Activated T-helper 2 cell treated with anti-CD3 and anti-CD28 coated beads, Interferon-gamma antibody, Interleukin-2, Interleukin-4, amounts not matched to agents 10 μg/mL and 5 μg/mL and 100 μg/mL, durations not matched to agents 14 hours and 24 hours and 36 hours (primary cell): ENCODE measurements around the gene EPB41L4B. TPM values are rescaled to one million over a fixed set of nuclear protein-coding genes. Genes with fewer than 3 reads are reported as not detected.
A peak's percentile ranks its signal among the peaks of the same experiment; 100 is the strongest.

Experiments used
- DNase-seq: peaks from one replicate; pipeline ENCODE4 v3.0.0; 2021; ENCODE audit warnings: low spot score
- H3K27ac Mint-ChIP-seq: one replicate; pipeline ENCODE4 v1.8.0; 2021; ENCODE audit warnings: mixed read lengths
- H3K27me3 Mint-ChIP-seq: one replicate; pipeline ENCODE4 v1.8.0; 2021; ENCODE audit warnings: low read depth, mixed read lengths
- H3K36me3 Mint-ChIP-seq: one replicate; pipeline ENCODE4 v1.8.0; 2021; ENCODE audit warnings: low read depth, mixed read lengths
- H3K4me1 Mint-ChIP-seq: one replicate; pipeline ENCODE4 v1.8.0; 2021; ENCODE audit warnings: low read depth, mixed read lengths
- H3K4me3 Mint-ChIP-seq: one replicate; pipeline ENCODE4 v1.8.0; 2021; ENCODE audit warnings: low read depth, mild to moderate bottlenecking, moderate library complexity, mixed read lengths
- H3K9me3 Mint-ChIP-seq: one replicate; pipeline ENCODE4 v1.8.0; 2021; ENCODE audit warnings: mixed read lengths
- intact Hi-C: fragments of 100-400 bp; cut with micrococcal nuclease; formaldehyde crosslinking; loops from one replicate; pipeline ENCODE4 v1.15.1; 2023
- total RNA-seq: library from RNA; stranded (reverse); gene quantifications from 2 replicates; pipeline ENCODE4 v1.2.3, GENCODE V29; 2022

EPB41L4B gene
- total RNA-seq, 1 donor from 2014 or later: 1.6 TPM

GRCh38 chr9:109186857-109187520 lies 133.9 kb downstream of the EPB41L4B start:
- H3K27ac Mint-ChIP-seq: no peak overlapping the region
- peaks cover 5% of the 10 kb centered on the region for H3K27me3 Mint-ChIP-seq
- H3K4me3 Mint-ChIP-seq: no peak overlapping the region
- intact Hi-C loops: no loop called here
- H3K4me1 Mint-ChIP-seq: no peaks in the 10 kb centered on the region
- H3K36me3 Mint-ChIP-seq: no peaks in the 10 kb centered on the region
- H3K9me3 Mint-ChIP-seq: no peaks in the 10 kb centered on the region
- DNase-seq: no peak

DNA sequence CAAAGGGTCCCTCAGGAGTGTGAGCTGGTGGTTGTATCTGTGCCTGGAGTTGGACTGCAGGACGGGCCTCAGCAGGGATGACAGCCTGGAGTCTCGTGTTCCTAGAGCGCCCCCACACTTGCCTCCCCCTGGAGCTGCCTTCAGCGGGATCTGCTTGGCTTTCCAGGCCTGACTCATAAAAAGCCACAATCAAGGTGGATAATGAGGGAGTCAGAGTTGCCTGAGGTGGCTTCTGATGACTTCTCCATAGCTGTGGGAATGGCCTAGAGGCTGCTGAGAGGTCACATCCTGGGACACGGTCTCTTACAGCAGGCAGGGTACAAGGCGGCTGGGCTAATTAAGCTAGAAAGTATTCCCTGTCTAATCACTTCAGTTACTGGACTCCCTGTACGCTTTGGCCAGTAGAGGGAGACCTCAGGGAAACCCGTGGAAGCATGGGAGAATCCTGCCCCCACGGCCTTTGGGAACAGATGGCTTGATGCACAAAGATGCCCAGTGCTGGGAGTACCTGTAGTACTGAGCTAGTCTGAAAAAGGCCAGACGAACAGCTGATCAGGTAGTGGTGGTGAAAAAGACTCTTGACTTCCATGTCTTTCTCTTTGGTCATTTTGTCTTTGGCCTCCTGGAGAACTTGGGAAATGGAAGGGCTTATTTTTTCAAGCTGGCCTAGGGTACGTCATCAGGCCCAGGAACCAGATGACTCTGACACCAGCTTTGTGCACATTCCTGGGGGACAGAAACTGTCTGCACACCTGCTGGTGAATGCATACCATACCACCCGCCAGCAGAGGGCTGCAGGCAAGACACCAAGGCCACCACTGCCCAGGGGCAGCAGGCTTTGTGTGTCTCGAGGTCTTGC lies 137.7 kb downstream of the EPB41L4B start:
- H3K4me3 Mint-ChIP-seq: no peak overlapping the region
- no peaks in the 10 kb centered on the region for H3K36me3 Mint-ChIP-seq
- peaks cover 15% of the 10 kb centered on the region for H3K27me3 Mint-ChIP-seq
- peaks cover 9% of the 10 kb centered on the region for H3K4me1 Mint-ChIP-seq
- peak; percentile 11 for DNase-seq
- H3K27ac Mint-ChIP-seq: no peak overlapping the region
- H3K9me3 Mint-ChIP-seq: no peaks in the 10 kb centered on the region
- intact Hi-C loops: loop anchor here (5.0 kb wide), 2 partner anchors 139 to 251 kb away; partner anchors contain the start of genes ABITRAM, ELP1 and EPB41L4B

- intact Hi-C loops: loop anchor here (5.0 kb wide), 2 partner anchors 140 to 250 kb away; partner anchors contain the start of genes ABITRAM, ELP1 and EPB41L4B
- no peak overlapping the region for H3K27ac Mint-ChIP-seq
- no peak for DNase-seq
- H3K27me3 Mint-ChIP-seq: peaks cover 15% of the 10 kb centered on the region
- no peaks in the 10 kb centered on the region for H3K36me3 Mint-ChIP-seq
- H3K4me1 Mint-ChIP-seq: peaks cover 9% of the 10 kb centered on the region
- H3K4me3 Mint-ChIP-seq: no peak overlapping the region
- H3K9me3 Mint-ChIP-seq: no peaks in the 10 kb centered on the region
Measured at GRCh38 chr9:109182550-109182939, 138.3 kb downstream of the EPB41L4B start.

- Mint-ChIP-seq H3K27me3 (peaks cover 15% of the 10 kb centered on the region), H3K4me3 (no peak overlapping the region), H3K4me1 (peaks cover 9% of the 10 kb centered on the region), H3K27ac (no peak overlapping the region), H3K9me3 (no peaks in the 10 kb centered on the region), H3K36me3 (no peaks in the 10 kb centered on the region)
- intact Hi-C loops: loop anchor here (1.0 to 5.0 kb wide), 5 partner anchors 80 to 249 kb away; partner anchors contain the start of genes ABITRAM, ELP1 and EPB41L4B
- peak; percentile 47 for DNase-seq
Measured at GRCh38 chr9:109181284-109181683, 139.6 kb downstream of the EPB41L4B start.

DNA sequence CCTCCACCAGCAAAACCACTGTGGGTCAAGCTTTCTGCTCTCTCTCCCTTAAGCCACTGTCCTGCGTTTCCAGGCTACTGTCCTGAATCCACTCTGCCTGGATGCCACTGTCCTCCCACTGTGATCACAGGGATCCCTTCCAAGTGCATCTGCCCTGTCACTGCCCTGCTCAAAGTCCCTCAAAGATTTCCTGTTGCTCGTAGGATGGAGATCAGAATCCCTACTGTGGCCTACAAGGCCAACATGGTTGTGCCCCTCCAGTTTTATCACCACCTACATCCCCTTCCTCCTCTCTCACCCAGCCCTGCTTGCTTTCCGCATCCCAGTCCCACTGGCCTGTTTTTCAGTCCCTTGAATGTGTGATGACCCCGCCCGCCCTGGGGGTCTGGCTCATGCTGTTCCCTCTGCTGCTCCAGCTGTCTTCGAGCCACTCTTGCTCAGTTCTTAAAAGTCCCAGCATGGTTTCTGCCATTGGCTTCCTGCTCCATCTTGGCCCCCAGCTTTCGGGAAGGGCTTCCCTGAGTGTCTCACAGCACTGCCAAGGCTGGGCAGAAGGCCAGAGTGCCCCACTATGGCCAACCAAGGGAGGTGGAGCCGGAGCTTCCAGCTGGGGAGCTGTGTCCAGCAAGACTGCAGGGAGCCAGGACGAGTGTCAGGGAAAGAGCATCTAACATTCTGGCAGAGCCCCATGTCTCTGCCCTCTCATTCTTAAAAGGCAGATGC lies 140.9 kb downstream of the EPB41L4B start:
- Mint-ChIP-seq H3K27ac (no peak overlapping the region), H3K4me3 (no peak overlapping the region), H3K4me1 (peaks cover 9% of the 10 kb centered on the region), H3K9me3 (no peaks in the 10 kb centered on the region), H3K36me3 (no peaks in the 10 kb centered on the region), H3K27me3 (peaks cover 15% of the 10 kb centered on the region)
- intact Hi-C loops: loop anchor here (5.0 kb wide), 2 partner anchors 142 to 248 kb away; partner anchors contain the start of genes ABITRAM, ELP1 and EPB41L4B
- DNase-seq: no peak

GRCh38 chr9:109176963-109177362 lies 143.9 kb downstream of the EPB41L4B start:
- no peaks in the 10 kb centered on the region for H3K9me3 Mint-ChIP-seq
- H3K27ac Mint-ChIP-seq: no peak overlapping the region
- H3K36me3 Mint-ChIP-seq: no peaks in the 10 kb centered on the region
- DNase-seq: no peak
- intact Hi-C loops: no loop called here
- H3K4me3 Mint-ChIP-seq: no peak overlapping the region
- peaks cover 27% of the 10 kb centered on the region for H3K27me3 Mint-ChIP-seq
- peaks cover 10% of the 10 kb centered on the region for H3K4me1 Mint-ChIP-seq

DNA sequence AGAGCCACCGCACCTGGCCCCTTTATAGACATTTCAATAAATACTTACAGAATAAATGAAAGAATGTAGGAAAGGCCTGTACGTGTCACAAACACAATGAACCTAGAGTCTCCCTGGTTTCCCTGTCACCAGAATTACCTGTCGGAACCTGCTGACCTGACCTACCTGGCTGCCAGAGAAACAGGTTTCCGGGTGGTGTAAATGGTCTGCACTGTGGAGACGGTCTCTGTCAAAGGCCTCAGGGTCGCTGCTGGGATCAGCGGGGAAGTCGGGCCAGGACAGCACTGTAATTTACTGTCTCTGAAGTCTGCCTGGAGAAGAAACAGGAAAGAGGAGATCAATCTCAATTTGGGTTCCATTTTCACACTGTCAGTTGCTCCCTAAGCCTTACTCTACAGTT lies 144.5 kb downstream of the EPB41L4B start:
- peaks cover 11% of the 10 kb centered on the region for H3K4me1 Mint-ChIP-seq
- no peak overlapping the region for H3K27ac Mint-ChIP-seq
- no peaks in the 10 kb centered on the region for H3K9me3 Mint-ChIP-seq
- no peaks in the 10 kb centered on the region for H3K36me3 Mint-ChIP-seq
- H3K4me3 Mint-ChIP-seq: no peak overlapping the region
- intact Hi-C loops: no loop called here
- DNase-seq: no peak
- H3K27me3 Mint-ChIP-seq: peaks cover 32% of the 10 kb centered on the region

DNA sequence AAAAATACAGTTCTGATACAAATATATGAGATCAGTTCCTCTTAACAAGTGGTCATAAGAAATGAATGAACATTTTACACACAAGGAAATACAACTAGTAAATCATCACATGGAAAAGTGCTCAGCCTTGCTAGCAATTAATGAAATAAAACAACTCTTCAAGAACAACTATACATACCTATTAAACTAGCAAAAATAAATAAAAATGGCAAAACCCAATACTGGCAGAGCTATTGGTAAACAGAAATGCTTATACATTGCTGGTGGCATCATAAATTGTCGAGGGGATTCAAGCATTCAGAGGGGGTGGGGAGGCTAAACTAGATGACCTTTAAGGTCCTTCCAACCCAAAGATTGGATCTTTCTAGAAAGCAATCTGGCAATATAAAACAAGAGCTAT lies 147.9 kb downstream of the EPB41L4B start:
- H3K9me3 Mint-ChIP-seq: no peaks in the 10 kb centered on the region
- peaks cover 6% of the 10 kb centered on the region for H3K4me1 Mint-ChIP-seq
- DNase-seq: no peak
- no peak overlapping the region for H3K4me3 Mint-ChIP-seq
- H3K27me3 Mint-ChIP-seq: peaks cover 42% of the 10 kb centered on the region
- H3K36me3 Mint-ChIP-seq: no peaks in the 10 kb centered on the region
- H3K27ac Mint-ChIP-seq: no peak overlapping the region
- intact Hi-C loops: no loop called here

DNA sequence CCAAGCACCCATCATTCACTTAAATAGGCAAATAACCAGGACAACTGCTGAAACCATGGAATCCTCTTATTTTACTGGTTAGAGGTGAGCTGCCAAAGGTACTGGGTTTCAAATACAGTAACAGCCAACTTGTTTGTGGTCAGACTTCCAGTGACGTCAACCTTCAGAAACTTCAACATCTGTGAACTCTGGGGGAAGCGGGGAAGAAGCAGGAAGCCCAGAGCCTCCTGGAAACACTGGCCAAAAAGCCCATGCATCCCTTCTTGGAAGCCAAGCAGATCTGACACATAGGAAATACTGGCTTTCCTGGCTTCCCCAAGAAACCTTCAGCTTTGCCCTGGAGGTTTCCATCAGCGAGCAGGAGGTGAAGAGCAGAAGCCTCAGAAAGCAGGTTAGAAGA lies 148.9 kb downstream of the EPB41L4B start:
- no peak overlapping the region for H3K27ac Mint-ChIP-seq
- intact Hi-C loops: no loop called here
- no peaks in the 10 kb centered on the region for H3K36me3 Mint-ChIP-seq
- no peak overlapping the region for H3K4me3 Mint-ChIP-seq
- H3K4me1 Mint-ChIP-seq: peaks cover 10% of the 10 kb centered on the region
- H3K27me3 Mint-ChIP-seq: peaks cover 49% of the 10 kb centered on the region
- DNase-seq: no peak
- H3K9me3 Mint-ChIP-seq: no peaks in the 10 kb centered on the region

DNA sequence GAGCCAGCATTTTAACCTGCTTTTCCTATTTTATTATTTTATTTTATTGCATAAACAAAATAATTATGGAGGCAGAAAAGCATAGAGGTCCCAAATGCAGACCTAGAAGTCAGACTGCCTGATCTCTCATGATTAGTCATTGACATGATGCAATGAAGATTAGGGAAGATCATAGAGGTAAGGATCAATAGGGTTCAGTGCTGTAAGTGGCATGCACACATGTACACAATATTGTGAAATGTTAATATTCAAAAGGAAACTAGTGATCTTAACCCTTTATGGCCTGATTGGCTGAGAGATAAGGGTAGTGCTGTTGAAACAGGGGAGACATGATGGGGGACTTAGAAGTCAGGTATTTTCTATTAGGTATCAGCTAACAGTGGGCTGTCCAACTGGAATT lies 152.7 kb downstream of the EPB41L4B start:
- H3K9me3 Mint-ChIP-seq: peaks cover 11% of the 10 kb centered on the region
- no peak overlapping the region for H3K27ac Mint-ChIP-seq
- no peak overlapping the region for H3K4me3 Mint-ChIP-seq
- H3K27me3 Mint-ChIP-seq: peaks cover 68% of the 10 kb centered on the region
- intact Hi-C loops: no loop called here
- peaks cover 14% of the 10 kb centered on the region for H3K4me1 Mint-ChIP-seq
- no peak for DNase-seq
- peaks cover 4% of the 10 kb centered on the region for H3K36me3 Mint-ChIP-seq

GRCh38 chr9:109167716-109168115 lies 153.1 kb downstream of the EPB41L4B start:
- H3K27ac Mint-ChIP-seq: no peak overlapping the region
- intact Hi-C loops: no loop called here
- peaks cover 11% of the 10 kb centered on the region for H3K9me3 Mint-ChIP-seq
- H3K36me3 Mint-ChIP-seq: peaks cover 4% of the 10 kb centered on the region
- H3K4me3 Mint-ChIP-seq: no peak overlapping the region
- peaks cover 68% of the 10 kb centered on the region for H3K27me3 Mint-ChIP-seq
- H3K4me1 Mint-ChIP-seq: peaks cover 14% of the 10 kb centered on the region
- DNase-seq: no peak

- H3K4me1 Mint-ChIP-seq: peaks cover 13% of the 10 kb centered on the region
- H3K9me3 Mint-ChIP-seq: peaks cover 11% of the 10 kb centered on the region
- no peak within 1 kb of the TSS for H3K4me3 Mint-ChIP-seq
- no peak for DNase-seq
- H3K27me3 Mint-ChIP-seq: peaks cover 66% of the 10 kb centered on the region
- intact Hi-C loops: no loop called here
- H3K27ac Mint-ChIP-seq: no peak within 1 kb of the TSS
- H3K36me3 Mint-ChIP-seq: peaks cover 4% of the 10 kb centered on the region
Measured at GRCh38 chr9:109166771-109167601, 153.9 kb downstream of the EPB41L4B start, which contains the start of gene FRRS1L. Gene FRRS1L (minus strand): TSS chr9:109167249. CDS start chr9:109167138, 111 bp downstream.
